Memory B cell (primary cell): ENCODE results near the gene KSR1.

Experiments used
- ATAC-seq: fragments of 150-1000 bp; cut with Tn5 transposase; 2 replicates; pipeline ENCODE4 v1.10.0; 2021; ENCODE audit warnings: low read depth, mild to moderate bottlenecking, moderate library complexity
- DNase-seq, 2 donors: peaks; one replicate each; pipeline ENCODE4 v3.0.0; 2022; ENCODE audit warnings: low spot score in 2 of 2
- H3K27ac Mint-ChIP-seq: one replicate; pipeline ENCODE4 v1.8.0; 2022; ENCODE audit warnings: mild to moderate bottlenecking, moderate library complexity, mixed read lengths
- H3K27me3 Mint-ChIP-seq: one replicate; pipeline ENCODE4 v1.8.0; 2022; ENCODE audit warnings: mixed read lengths
- H3K36me3 Mint-ChIP-seq: one replicate; pipeline ENCODE4 v1.8.0; 2022; ENCODE audit warnings: mild to moderate bottlenecking, mixed read lengths
- H3K4me1 Mint-ChIP-seq: one replicate; pipeline ENCODE4 v1.8.0; 2022; ENCODE audit warnings: mixed read lengths
- H3K4me3 Mint-ChIP-seq: one replicate; pipeline ENCODE4 v1.8.0; 2022; ENCODE audit warnings: mild to moderate bottlenecking, moderate library complexity, mixed read lengths
- H3K9me3 Mint-ChIP-seq: one replicate; pipeline ENCODE4 v1.8.0; 2022; ENCODE audit warnings: mixed read lengths

Gene KSR1

DNA sequence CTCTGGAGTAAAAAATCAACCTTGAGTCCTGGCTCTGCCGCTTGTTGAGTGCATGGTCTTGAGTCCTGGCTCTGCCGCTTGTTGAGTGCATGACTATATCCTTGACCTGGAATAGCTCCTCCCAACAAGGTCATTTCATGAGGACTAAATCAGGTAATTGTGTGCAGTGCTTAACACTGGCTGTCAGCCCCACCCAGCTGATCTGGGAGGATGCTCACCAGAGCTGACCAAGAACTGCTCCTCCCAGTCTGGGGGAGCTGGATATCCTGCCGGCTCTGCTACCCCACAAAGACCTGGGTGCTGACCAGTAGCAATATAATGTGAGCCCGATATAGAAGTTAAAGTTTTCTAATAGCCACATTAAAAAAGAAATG lies 154.0 kb downstream of the KSR1 start:
- no peak for DNase-seq
- H3K4me1 Mint-ChIP-seq, result no peaks in the 10 kb centered on the region
- no peaks in the 10 kb centered on the region for H3K9me3 Mint-ChIP-seq
- H3K4me3 Mint-ChIP-seq, result no peak overlapping the region
- no peak overlapping the region for H3K27ac Mint-ChIP-seq
- H3K27me3 Mint-ChIP-seq, result no peaks in the 10 kb centered on the region
- peaks cover 21% of the 10 kb centered on the region for H3K36me3 Mint-ChIP-seq
- ATAC-seq, result no peak

DNA sequence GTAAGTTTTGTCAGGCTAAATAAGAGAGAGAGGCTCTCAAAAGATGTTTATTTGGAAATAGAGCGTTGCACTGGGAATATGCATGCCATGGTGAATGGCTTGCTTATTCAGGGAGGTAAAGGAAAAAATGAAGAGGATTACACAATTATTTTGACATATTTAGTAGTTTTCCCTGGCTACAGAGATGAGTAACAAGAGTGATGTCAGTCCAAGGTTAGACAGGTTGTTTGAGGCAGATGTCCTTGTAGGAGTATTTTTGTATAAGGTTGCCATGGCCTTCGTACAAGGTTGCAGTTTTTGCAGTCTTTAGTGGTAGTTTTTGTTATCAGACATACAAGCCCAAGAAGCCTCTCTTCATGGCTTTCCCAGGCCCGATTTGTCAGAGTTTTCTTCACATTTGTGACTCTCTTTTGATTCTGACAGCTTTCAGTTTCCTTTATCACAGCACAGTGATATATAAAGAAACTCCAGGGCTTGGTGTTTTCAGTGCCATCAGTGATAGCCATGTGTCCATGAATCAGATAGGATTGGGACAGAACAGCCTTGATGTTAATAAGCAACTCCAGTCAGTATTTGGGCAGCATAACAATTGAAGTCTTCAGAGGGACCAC lies 156.0 kb downstream of the KSR1 start:
- Mint-ChIP-seq H3K9me3 (no peaks in the 10 kb centered on the region), H3K4me3 (no peak overlapping the region), H3K27ac (no peak overlapping the region), H3K36me3 (peaks cover 32% of the 10 kb centered on the region), H3K27me3 (no peaks in the 10 kb centered on the region), H3K4me1 (no peaks in the 10 kb centered on the region)
- no peak for DNase-seq
- no peak for ATAC-seq

DNA sequence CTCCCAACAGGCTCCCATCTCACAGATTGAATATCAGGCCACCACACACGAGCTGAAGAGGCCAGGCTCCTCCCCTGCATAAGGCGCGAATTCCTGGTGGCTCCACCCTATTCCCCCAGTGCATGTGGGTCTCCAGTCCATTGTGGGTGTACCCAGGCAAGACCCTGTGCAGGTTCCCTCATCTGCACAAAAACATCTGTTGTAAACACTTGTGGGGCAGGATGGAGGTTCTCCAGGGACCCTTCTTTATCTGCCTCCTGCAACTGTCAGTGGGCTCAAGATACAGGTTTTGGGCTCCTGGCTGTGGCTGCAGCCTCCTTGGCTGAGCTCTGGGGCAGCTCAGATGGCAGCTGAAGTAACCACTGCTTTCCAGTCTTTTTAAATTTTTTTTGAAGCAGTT lies 157.2 kb downstream of the KSR1 start:
- peaks cover 36% of the 10 kb centered on the region for H3K36me3 Mint-ChIP-seq
- H3K27me3 Mint-ChIP-seq, result no peaks in the 10 kb centered on the region
- H3K4me1 Mint-ChIP-seq, result no peaks in the 10 kb centered on the region
- ATAC-seq (no peak), DNase-seq (no peak)
- no peaks in the 10 kb centered on the region for H3K9me3 Mint-ChIP-seq
- no peak overlapping the region for H3K4me3 Mint-ChIP-seq
- H3K27ac Mint-ChIP-seq, result no peak overlapping the region

DNA sequence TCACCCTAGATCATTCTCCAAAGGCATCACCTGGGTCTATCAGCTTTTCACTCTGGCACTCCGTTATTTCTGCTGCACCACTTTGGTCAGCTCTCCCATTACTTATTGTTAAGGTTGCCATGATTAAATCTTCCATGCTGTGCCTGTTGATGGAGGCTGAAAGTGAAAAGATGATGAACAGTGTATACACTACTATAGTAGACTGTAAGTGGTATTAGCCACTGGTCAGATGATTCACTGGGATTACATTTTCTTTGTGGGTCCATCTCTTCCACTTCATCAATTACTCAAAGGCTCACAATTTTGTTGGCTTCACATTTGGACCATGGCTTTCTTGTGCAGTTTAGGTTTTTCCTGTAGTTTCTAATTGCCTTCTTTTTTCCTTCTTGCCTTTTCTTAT lies 158.9 kb downstream of the KSR1 start:
- no peak for DNase-seq
- Mint-ChIP-seq H3K27me3 (no peaks in the 10 kb centered on the region), H3K9me3 (no peaks in the 10 kb centered on the region), H3K27ac (peak overlapping the region; percentile 28), H3K36me3 (peaks cover 30% of the 10 kb centered on the region), H3K4me1 (no peaks in the 10 kb centered on the region), H3K4me3 (no peak overlapping the region)
- ATAC-seq, result no peak

DNA sequence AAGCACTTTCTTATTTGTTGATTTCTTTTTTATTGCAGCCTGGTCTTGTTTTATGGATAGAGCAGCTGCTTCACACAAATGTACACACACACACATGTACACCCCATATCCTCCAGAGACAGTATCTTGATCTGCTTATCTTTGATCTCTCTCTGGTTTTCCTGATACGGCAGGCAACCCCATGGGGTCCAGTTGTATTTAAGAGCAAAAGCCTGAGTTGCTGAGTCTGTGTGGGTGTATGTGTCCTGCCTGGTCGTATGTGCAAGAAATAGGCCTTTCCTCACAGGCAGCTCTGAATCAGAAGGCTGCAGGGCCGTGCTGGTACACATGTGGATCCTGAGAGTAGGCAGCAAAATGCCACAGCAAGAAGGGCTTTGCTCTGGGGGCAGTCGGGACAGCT lies 160.2 kb downstream of the KSR1 start:
- DNase-seq (no peak), ATAC-seq (no peak)
- H3K27ac Mint-ChIP-seq, result no peak overlapping the region
- H3K4me1 Mint-ChIP-seq, result no peaks in the 10 kb centered on the region
- H3K9me3 Mint-ChIP-seq, result no peaks in the 10 kb centered on the region
- H3K27me3 Mint-ChIP-seq, result no peaks in the 10 kb centered on the region
- H3K4me3 Mint-ChIP-seq, result no peak overlapping the region
- peaks cover 35% of the 10 kb centered on the region for H3K36me3 Mint-ChIP-seq

DNA sequence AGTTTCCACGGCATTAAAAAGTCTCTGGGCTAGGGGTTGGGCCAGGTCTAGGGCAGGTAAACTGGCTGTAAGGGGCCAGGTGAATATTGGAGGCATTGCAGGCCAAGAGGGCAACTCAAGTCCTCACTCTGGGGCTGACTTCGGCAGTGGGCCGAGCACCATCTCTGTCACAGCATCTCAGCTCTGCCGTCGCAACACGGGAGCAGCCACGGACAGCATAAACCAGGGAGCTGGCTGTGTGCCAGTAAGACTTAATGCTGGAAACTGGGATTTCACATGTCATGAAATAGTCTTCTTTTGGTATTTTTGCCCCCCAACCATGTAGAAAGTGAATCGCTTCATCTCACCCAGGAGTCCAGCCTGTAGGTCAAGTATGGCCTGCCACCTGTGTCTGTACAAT lies 162.2 kb downstream of the KSR1 start:
- Mint-ChIP-seq H3K36me3 (peaks cover 35% of the 10 kb centered on the region), H3K27ac (no peak overlapping the region), H3K4me1 (no peaks in the 10 kb centered on the region)

DNA sequence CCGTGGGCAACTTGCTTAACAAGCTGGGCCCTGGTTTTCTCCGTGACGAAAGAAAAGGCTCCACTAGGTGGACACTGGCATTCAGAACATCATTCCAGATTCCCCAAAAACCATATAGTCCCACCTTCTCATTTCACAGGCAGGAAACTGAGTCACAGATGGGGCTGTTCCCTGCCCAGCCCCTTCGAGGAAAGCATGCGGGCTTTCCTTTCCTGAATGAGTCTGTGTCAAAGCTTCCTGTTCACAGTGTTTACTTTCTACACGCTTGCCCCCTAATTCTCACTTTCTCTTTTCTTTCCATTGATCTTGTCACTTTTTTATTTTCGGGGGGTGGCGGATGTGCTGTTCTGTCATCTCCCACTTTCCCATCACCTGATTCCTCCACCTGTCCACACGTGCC lies 164.5 kb downstream of the KSR1 start:
- Mint-ChIP-seq H3K36me3 (peaks cover 30% of the 10 kb centered on the region), H3K27ac (no peak overlapping the region), H3K4me3 (no peak overlapping the region), H3K9me3 (no peaks in the 10 kb centered on the region), H3K27me3 (no peaks in the 10 kb centered on the region), H3K4me1 (no peaks in the 10 kb centered on the region)
- DNase-seq, result no peak
- no peak for ATAC-seq

More for the DNA sequence above, 162.2 kb downstream of the KSR1 start:
- ATAC-seq, result no peak
- no peak overlapping the region for H3K4me3 Mint-ChIP-seq
- DNase-seq, result no peak
- H3K9me3 Mint-ChIP-seq, result no peaks in the 10 kb centered on the region
- no peaks in the 10 kb centered on the region for H3K27me3 Mint-ChIP-seq

DNA sequence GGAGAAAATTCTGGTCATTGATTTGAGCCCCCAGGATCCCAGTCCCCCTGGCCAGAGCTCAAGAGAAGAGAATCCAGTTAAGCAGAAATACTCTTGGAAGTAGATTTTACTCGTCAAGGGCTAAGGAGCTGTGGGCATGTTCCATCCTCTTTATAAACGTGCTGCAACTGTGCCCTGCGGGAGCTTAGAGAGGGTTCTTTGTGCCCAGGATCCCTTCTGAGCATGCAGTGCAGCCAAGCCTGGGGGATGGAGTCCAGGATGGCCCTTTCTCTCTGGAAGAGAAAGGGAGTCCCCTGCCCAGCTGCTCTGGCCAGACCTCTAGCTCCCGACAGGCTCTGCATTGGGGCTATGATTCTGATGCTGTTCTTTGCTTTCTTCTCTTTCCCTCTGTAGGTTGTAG lies 165.3 kb downstream of the KSR1 start:
- DNase-seq, result no peak
- Mint-ChIP-seq H3K4me3 (no peak overlapping the region), H3K27me3 (no peaks in the 10 kb centered on the region), H3K27ac (no peak overlapping the region), H3K4me1 (no peaks in the 10 kb centered on the region), H3K36me3 (peaks cover 30% of the 10 kb centered on the region), H3K9me3 (no peaks in the 10 kb centered on the region)
- no peak for ATAC-seq

DNA sequence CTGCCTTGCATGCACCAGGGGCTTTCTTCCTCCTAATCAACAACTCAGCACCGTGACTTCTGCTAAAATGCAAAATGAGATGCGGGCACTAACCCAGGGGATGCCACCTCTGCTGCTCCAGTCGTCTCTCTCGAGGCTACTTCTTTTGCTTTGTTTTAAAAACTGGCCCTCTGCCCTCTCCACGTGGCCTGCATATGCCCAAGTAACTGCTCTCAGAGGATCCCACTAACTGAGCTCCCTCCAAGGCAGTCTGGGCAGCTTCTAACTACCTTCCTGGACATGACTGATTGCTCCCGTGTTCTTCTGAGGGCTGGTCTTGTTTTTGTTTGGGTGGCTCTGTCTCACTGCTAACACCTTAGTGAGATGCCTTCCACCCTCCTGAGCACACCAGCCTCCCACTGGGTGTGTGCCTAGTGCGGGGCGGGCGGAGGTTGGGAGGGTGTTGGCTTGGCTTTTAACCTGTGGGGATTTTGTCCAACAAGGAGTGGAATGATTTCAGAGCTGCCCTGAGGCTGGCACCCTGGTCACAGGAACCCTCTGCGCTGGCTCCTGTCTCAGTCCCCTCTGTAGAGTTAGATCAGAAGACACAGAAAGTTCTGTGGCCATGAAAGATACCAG lies 165.8 kb downstream of the KSR1 start:
- H3K4me3 Mint-ChIP-seq, result no peak overlapping the region

DNA sequence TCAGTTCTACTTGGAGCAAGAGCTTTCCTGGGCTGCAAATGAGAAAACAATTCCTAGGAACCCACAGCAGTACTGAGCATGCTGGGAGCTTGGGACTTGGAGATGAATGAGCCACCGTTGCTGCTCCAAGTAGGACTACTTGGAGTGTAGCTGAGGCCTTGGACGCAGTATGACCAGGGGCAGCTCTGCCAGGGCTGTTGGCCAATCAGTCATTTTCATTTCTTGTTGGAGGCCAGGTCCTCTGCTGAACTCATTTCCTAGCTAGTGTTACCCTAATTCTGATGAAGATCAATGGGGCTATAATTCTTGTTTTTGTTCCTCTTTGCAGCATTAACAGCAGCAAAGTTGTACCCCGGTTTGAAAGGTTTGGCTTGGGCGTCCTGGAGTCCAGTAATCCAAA lies 166.7 kb downstream of the KSR1 start:
- Mint-ChIP-seq H3K27me3 (no peaks in the 10 kb centered on the region), H3K4me1 (no peaks in the 10 kb centered on the region), H3K4me3 (no peak overlapping the region), H3K36me3 (peaks cover 27% of the 10 kb centered on the region), H3K27ac (no peak overlapping the region), H3K9me3 (no peaks in the 10 kb centered on the region)
- ATAC-seq, result no peak
- no peak for DNase-seq

More for the DNA sequence above, 165.8 kb downstream of the KSR1 start:
- H3K36me3 Mint-ChIP-seq, result peaks cover 27% of the 10 kb centered on the region
- H3K27ac Mint-ChIP-seq, result no peak overlapping the region
- no peak for DNase-seq
- H3K9me3 Mint-ChIP-seq, result no peaks in the 10 kb centered on the region
- H3K27me3 Mint-ChIP-seq, result no peaks in the 10 kb centered on the region
- no peak for ATAC-seq
- no peaks in the 10 kb centered on the region for H3K4me1 Mint-ChIP-seq

DNA sequence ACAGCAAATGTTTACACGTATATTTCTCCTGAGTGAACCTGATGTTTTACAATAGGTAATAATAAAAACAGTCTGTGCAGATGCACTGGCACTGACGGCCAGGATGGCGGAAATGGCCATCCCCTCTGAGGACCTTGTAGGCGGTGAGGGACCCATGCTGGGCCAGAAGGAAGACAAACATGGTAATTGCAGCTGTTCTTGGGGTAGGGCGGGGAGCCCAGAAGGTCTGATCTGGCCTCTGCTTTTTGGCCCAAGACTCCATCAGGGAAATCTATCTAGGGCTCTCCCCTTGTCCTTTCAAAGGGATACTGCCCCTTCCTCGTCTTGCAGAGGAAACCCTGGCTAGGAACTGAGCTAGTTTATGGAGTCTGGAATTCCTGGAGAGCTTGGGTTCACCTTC lies 167.4 kb downstream of the KSR1 start:
- ATAC-seq (no peak), DNase-seq (no peak)
- H3K9me3 Mint-ChIP-seq, result no peaks in the 10 kb centered on the region
- peaks cover 23% of the 10 kb centered on the region for H3K36me3 Mint-ChIP-seq
- no peak overlapping the region for H3K27ac Mint-ChIP-seq
- no peaks in the 10 kb centered on the region for H3K27me3 Mint-ChIP-seq
- no peaks in the 10 kb centered on the region for H3K4me1 Mint-ChIP-seq
- no peak overlapping the region for H3K4me3 Mint-ChIP-seq

DNA sequence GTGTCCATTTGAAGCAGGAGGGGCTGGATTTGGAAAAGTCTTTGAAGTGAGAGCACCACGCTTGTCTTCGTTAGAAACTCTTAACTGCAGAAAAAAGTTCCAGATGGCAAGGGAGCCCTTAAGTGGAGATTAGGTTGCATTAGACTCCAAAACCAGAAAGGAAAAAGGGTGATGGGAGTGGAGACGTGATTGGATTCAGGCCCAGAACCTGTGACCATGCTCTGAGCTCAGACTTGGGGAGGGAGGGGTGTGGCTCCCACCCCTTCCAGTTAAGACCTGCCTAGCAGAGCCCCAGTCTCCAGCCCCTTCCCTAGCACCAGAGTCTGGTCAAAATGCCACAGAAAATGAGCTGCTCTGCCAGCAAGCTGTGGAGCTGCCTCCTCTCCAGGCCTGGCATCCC lies 168.3 kb downstream of the KSR1 start:
- DNase-seq (no peak), ATAC-seq (no peak)
- Mint-ChIP-seq H3K27me3 (no peaks in the 10 kb centered on the region), H3K27ac (peak overlapping the region; percentile 8), H3K9me3 (no peaks in the 10 kb centered on the region), H3K4me3 (no peak overlapping the region), H3K36me3 (peaks cover 23% of the 10 kb centered on the region), H3K4me1 (no peaks in the 10 kb centered on the region)

DNA sequence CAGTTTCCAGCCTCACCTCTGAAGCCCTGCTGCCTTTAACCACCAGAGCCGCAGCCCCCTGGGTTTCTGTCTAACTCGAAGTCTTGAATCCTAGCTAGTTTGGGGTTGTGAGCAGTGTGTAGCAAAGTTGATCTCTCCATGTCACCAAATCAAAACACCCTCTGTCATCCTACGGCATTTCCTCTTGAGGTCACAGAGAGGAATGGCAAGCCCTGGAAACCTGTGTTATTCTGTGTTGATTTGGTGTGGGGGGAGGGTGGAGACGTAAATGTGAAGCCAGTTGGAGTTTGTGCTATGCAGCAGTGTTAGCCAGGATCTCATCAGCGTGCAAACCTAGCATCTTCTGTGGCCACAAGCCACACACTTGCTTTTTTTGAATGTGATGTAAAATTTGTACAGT lies 169.6 kb downstream of the KSR1 start:
- peaks cover 22% of the 10 kb centered on the region for H3K36me3 Mint-ChIP-seq
- no peak overlapping the region for H3K27ac Mint-ChIP-seq

DNA sequence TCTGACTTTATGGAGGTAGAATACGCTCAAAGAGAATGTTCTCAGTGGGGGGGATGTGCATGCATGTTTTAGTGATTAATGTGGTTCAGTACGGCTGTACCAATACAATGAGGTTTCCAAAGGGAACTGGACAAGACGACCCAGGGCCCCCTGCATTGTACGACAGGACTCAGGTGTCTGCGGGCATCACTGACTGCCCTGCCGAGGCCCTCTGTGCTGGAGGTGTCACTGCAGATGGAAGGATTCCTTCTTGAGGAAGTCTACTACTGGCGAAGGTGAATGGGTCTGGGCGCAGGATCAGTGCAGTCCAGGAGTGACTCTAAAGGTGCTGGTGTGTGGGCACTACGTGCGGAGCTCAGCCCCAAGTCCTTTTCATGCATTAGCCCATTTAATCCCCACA lies 171.3 kb downstream of the KSR1 start:
- no peak for DNase-seq
- Mint-ChIP-seq H3K27me3 (no peaks in the 10 kb centered on the region), H3K4me3 (no peak overlapping the region), H3K36me3 (peaks cover 14% of the 10 kb centered on the region), H3K27ac (no peak overlapping the region), H3K9me3 (no peaks in the 10 kb centered on the region), H3K4me1 (peaks cover 15% of the 10 kb centered on the region)
- ATAC-seq, result no peak

More for the DNA sequence above, 169.6 kb downstream of the KSR1 start:
- H3K4me1 Mint-ChIP-seq, result peaks cover 5% of the 10 kb centered on the region
- no peaks in the 10 kb centered on the region for H3K9me3 Mint-ChIP-seq
- no peaks in the 10 kb centered on the region for H3K27me3 Mint-ChIP-seq
- no peak overlapping the region for H3K4me3 Mint-ChIP-seq
- no peak for DNase-seq
- ATAC-seq, result no peak

DNA sequence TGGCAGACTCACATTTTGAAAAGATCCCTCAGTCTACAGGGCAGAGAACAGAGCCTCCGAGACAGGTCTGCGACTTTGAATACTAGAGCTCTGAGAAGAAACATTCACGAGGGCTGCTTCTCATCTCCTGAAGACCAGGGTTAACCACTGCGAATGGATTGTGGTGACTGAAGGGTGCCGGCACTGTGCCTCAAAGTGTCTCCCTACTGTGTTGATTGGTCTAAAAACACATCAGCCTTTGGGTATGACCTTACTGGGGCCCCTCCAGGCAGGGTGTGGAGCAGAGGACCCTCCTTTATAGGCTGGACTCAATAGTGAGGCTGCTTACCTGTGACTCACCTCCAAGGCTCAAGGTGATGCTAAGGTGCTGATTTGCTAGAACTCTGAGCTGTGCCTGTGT lies 172.1 kb downstream of the KSR1 start:
- DNase-seq, result no peak
- ATAC-seq, result no peak
- H3K4me1 Mint-ChIP-seq, result peaks cover 15% of the 10 kb centered on the region
- no peak overlapping the region for H3K4me3 Mint-ChIP-seq
- H3K27ac Mint-ChIP-seq, result no peak overlapping the region
- H3K36me3 Mint-ChIP-seq, result peaks cover 14% of the 10 kb centered on the region
- H3K27me3 Mint-ChIP-seq, result no peaks in the 10 kb centered on the region
- no peaks in the 10 kb centered on the region for H3K9me3 Mint-ChIP-seq
